Stimulated activated CD4-positive, alpha-beta T cell treated with anti-CD3 and anti-CD28 coated beads, Interleukin-12 subunit alpha, Interleukin-12 subunit beta, amount 100 ng/mL, for 24 hours (primary cell): ENCODE data around the gene HCRTR2.
"Not testable (repeated sequence)": the region's sequence is repeated elsewhere in the genome, so short reads cannot be mapped to it uniquely, and the experiment has no call there.

Experiments
- DNase-seq, 2 experiments: peaks; one replicate each; pipeline ENCODE4 v3.0.0-alpha.2; 2020; ENCODE audit warnings: low read depth in 2 of 2

HCRTR2 gene

DNA sequence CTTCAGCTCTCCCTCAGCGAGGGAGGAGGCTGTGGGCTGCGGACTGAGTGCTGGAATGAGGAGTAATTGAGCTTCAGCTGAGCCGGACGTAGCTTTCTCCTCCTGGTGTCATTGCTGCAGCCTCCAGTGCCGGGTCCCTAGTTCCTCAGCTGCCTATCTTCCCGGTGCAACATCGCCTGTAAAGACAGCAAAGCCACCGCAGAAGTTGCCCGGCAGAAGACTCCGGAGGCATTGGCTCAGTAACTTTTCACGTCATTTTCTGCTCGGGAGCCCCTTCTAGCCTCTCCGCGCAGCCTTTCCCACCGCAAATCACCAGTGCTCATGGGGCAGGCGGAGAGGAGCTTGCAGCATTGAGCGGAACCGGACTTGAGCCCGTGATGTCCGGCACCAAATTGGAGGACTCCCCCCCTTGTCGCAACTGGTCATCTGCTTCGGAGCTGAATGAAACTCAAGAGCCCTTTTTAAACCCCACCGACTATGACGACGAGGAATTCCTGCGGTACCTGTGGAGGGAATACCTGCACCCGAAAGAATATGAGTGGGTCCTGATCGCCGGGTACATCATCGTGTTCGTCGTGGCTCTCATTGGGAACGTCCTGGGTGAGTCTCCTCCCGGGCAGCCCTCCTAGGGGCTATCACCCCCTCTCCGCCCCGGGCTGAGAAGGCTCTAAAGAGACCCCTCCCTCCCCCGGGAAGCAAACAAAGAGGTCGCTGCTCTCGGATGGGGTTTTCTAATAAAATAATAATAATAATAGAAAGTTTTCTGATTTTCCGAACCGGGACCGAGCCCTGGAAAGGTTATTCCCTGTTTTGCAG lies at the start of gene HCRTR2:
TSS of gene HCRTR2 (plus strand) at position 305 of the 816 bp plus-strand sequence. CDS start at position 378, 73 bp downstream.
- DNase-seq: no peak

DNA sequence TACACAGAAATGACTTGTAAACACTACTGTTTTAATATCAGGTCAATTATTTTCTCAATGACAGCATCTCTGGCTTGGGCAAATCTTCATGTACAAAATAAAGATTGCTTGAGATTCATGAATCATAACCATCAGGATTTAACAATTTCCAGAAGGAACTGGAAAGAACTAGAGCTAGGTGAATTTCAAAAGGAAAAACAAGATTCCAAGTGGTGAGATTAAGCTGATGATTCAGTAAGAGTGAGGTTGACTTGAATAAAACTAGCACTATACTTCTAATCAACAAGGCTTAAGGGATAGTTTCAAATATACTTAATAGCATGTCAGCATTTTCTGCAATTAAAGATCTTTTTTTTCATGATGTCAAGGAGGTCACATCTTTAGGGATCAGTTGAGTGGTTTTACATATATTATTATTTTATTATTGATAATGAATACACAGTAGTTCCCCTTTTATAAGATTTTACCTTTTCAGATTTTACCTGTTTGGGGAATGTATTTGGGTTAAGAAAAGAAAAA lies 43.5 kb upstream of the HCRTR2 start:
- no peak for DNase-seq

DNA sequence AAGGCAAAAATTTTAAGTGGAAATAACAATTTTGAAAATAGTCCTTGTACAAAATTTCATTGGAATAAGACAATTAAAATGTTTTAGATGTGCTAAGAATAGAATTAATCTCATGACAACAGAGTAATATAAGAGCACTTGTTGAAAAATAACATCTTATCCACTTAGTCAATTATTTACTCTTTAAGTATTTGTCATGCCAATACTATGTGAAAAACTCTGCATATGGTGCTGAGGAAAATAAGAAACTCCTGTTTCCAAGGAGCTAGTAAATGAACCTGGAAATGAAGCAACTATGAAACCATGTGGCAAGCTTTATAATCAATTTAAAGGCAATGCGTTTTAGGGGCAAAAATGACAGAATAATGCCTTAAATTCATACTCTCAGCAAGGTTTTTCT lies 42.7 kb upstream of the HCRTR2 start:
- DNase-seq: no peak

DNA sequence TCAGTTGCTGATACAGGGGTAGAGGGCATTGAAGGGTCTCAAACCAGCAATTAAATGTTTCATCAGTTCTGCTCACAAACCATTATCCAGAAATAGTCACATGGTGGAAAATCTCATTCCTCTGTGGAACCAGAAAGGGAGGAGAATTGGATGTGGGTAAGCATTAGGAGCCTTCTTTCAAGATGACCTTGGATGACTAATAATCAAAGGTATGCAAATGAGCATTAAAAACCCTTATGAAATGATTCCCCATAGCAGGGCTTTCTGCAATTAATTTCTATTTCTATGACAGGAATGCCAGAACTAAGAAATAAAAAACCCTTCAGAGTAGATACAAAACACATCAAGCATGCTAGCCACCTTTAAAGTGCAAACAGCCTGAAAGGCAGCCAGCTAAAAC lies 37.4 kb upstream of the HCRTR2 start:
- no peak for DNase-seq

DNA sequence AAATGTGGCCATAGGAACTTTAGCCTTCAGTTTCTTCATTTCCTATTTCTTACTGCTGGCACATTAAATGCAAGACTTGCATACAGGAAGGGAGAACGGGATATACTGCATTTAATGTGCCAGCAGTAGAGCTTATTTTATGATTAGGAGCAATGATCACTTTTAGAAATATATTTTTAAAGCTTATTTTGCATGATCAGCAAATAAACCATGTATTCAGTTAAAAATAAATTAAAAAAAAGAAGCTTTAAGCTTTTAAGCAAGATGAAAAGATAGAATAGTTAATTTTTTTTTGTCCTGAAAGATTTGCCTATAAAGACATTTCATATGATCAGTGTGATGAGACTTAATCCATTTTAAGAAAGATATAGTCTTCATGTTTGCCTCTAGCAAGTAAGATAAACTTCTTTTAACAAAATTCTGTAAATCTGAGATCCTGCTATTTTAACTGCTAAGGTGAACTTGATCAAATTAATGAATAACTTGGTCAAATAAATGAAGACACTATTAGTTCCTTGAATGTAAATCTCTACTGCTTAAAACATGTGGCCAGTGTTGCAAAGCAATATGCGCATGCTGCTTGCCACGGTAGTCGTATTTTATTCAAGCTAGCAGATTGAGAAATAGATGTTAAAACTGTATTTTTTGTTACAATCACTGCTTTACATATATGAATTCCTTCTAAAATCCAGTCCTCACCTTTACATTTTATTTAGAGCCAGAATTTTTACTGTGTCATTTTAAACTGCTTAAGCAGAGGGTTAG lies 36.2 kb upstream of the HCRTR2 start:
- DNase-seq: no peak

DNA sequence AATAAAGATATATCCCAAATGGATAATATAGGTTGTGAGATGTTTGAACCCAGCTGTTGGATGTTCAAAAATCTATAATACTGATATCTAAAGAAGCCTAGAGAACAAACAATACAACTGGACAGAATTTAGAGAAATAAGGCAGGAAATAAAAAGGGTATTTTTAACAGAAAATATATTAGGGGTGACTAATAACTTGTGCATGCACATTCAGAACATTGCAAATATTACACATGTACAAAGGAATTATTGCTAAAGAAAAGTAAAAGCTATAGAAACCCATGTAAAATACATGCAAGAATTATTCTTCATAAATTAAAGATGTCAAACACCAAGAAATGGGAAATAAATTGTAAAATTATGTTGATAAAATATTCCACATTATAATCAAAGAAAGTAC lies 32.7 kb upstream of the HCRTR2 start:
- DNase-seq: no peak

DNA sequence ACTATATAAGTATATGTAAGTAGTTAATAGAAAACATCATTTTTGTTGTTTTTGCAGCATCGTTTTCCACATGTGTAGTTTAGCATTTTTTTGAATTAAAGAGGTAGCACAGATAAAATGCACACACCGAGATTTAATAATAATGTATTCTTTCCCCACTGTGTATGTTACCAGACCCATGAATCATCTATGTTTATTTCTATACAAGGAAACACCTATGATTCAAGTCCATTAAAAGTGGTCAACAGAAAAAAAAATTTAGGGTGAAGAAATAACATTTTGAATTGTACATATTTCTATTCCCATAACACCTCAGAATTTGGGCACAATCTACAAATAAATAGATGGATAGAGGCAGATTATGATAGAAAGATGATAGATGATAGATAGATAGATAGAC lies 31.7 kb upstream of the HCRTR2 start:
- DNase-seq: no peak

DNA sequence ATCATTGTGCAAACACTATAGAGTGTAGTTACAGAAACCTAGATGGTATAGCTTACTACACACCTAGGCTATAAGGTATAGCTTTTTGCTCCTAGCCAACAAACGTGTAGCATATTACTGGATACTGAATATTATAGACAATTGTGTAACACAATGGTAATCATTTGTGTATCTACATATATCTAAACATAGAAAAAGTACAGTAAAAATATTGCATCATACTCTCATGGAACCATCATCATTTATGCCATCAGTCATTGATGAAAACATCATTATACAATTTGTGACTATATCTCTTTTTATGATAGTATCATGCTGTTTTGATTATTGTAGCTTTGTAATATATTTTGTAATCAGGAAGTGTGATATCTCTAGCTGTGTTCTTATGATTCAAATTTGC lies 21.0 kb upstream of the HCRTR2 start:
- no peak for DNase-seq

DNA sequence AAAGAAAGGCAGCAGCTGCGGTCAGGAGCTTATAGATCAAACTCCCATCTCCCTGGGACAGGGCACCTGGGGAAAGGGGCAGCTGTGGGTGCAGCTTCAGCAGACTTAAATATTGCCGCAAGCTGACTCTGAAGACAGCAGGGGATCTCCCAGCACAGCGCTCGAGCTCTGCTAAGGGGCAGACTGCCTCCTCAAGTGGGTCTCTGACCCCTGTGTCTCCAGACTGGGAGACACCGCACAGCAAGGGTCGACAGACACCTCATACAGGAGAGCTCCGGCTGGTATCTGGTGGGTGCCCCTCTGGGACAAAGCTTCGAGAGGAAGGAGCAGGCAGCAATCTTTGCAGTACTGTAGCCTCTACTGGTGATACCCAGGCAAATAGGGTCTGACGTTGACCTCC lies 15.5 kb upstream of the HCRTR2 start:
- not testable (repeated sequence) for DNase-seq

DNA sequence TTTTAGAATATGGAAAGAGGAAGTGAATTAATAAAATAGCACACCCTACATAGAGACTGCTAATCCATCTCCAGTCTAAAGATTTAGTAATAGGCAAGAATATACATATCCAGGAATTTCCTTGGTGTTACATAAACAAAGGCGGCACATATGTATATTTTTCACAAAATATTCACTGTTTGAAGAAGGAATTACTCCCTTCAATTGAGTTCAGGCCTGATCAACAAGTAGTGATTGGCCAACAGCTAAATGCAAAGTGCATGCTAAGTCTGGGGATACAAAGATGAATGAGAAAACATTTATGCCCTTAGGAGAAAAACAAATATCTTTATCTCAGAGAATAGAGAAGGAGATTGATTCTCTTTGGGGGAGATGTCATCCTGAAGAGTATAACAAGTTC lies 6.5 kb upstream of the HCRTR2 start:
- no peak for DNase-seq

DNA sequence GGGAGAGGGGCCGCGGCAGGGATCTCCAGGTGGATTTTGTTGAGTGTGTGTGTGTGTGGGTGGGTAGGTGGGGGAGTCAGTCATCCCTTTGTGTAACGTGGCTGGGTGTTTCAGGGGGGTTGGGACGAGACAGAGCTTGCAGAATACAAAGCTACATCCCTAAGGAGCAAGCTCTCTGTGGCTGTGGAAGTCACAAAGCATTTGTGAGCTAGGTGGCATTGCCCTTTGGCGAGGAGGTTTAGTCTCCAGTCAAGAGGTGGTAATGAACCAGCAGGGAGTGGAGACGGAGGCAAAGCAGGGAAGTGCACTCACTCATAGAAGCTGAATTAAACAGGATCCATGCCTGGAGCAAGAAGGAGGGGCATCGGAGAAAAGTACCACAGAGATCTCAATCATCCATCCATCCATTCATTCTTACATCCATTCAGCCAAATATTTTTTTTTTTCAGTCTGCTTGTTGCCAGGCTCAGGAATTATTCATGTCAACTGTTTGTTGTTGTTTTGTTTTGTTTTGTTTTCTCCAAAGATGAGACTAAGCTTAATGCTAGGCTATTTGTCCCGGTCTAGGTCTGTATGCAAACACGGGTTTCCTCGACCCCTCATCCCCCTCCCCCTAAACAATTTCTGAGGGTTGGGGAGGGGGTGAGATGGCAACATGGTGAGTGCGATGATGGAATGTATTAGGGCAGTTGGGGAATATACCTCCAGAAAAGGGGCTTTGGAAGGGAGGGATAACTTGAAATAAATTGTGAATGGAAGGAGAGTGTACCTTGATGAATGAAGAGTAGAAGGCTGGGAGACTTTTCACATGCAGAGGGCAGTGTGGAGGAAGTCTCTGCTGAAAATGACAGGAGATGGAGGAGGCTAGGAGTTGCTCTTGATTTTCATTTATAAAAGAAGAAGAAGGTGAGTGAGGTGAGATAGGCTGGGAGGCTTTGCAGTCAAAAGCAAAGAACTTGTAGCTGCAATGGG lies 1.0 kb downstream of the HCRTR2 start:
- DNase-seq: no peak

DNA sequence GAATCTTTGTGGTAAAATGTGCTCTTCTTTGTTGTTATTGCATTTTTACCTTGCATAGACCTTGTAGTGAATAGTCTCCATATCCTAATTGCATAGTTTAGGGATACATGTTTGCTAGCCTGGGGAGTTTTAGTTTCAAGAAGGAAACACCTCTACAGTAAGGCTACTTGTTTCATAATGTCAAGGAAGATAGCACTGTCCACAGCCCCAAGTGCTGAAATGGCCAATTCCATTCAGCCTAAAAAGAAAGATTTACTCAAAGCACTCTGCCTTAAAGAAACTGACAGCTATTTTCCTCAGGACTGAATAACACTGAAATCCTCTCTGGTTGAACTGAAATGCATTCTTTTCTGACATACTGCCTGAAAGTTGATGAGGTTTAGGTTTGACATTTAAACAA lies 2.6 kb downstream of the HCRTR2 start:
- DNase-seq: no peak

DNA sequence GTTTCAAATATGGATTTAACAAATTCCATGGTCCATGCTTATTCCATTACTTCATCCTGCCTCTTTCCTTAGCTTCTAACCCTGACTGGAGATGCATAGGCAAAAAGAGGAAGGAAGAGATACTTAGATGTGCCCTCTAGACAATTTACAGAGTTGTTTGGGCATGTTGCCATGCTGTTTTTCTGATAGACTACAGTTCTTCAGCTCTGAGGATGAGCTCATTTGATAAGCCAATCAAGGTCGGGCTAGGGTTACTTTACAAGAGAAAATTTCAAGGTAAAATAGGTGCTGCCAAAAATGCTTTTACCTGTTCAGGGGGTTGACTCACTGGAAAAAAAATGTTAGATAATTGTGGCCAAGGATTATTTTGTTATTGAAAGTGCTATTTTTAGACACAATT lies 5.9 kb downstream of the HCRTR2 start:
- DNase-seq: no peak

DNA sequence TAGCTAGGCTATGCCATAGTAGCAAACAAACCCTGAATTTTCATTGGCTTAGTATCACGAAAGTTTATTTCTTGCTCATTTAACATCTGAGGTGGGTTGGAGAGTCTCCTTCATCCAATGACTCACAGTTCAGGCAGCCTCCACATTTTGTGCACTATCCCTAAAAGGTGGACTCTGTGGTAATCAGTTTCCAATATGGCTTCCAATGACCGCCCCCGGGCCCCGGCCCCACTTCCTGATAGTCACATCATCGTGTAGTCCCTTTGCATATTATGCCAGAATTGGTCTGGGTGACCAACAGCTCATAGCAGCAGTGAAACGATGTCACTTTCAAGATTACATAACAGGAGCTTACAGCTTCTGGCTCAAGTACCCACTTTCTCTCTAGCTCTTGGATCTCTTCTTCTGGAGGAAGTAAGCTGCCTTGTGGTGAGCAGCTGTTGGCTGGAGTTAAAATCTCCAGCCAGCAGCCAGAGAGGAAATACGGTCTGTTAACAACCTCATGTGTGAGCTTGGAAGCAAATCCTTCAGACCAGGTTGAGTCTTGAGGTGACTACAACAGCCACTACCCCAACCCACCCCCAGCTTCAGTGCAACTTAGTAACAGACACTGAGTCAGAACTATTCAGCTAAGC lies 7.8 kb downstream of the HCRTR2 start:
- DNase-seq: no peak

DNA sequence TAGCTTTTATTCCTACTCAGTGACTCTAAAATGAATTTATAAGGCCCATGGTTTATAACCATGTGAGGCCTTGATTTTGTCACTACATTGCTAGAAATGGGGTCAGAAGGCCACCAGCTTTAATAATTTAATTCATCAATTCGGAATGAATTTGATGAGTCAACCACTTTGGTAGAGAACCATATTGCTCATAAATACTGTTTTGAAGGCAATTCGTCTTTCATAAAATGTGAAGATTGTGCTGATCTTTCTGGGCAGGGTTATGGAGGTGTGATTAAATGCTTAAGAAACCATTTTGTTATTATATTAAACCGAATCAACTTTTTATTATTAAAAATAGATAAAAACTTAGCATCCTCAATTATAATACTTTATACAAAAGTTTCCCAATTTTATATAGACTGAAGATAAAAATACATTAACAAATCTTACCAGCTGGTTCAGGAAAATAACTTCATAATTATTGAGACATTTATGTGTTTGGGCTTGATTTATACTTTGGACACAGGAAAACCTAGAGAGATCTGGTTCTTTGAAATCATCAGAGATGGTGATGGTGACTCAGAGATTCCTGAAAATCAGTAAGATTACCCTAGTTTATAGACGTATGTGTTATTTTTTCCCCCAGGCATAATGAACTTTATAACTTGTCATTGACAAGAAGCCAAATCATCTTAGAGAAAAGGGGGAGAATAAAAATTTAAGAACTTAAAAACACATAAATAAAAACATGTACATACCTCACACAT lies 10.6 kb downstream of the HCRTR2 start:
- no peak for DNase-seq

DNA sequence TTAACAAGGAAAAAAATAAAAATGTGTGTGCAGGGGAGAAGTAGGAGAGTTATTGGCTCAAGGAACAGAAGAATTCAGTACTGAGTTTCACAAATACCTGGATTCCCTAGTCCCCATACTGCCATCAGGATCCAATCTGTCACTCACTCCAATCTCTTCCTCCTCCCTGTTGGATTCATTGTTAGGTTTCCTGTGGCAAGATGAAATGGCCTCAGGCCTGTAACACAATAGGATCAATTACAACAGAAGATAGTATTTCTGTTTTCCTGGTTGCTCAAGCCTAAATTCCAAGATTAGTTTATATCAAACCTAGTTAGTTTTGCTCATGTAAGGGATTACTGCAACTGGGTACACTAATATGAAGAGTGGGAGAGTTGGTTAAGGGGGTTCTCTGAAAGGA lies 24.4 kb downstream of the HCRTR2 start:
- no peak for DNase-seq

DNA sequence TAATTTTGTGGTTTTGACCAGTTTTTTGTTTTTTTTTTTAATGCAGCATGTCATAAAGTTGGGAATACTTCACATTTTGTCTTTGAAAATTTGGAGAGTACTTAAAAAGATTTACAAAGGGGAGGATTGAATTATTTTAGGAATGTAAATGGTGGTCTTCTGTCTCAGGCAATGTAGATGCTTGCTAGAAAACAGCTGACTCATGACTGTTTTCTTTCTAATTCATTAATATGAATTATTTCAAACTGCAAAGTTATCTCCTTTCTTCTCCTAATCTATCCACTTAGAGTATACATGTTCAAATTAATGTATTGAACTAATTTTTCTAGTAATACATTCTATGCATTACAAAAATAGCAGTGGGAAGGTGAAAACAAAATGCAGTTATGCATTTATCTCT lies 24.9 kb downstream of the HCRTR2 start:
- no peak for DNase-seq

DNA sequence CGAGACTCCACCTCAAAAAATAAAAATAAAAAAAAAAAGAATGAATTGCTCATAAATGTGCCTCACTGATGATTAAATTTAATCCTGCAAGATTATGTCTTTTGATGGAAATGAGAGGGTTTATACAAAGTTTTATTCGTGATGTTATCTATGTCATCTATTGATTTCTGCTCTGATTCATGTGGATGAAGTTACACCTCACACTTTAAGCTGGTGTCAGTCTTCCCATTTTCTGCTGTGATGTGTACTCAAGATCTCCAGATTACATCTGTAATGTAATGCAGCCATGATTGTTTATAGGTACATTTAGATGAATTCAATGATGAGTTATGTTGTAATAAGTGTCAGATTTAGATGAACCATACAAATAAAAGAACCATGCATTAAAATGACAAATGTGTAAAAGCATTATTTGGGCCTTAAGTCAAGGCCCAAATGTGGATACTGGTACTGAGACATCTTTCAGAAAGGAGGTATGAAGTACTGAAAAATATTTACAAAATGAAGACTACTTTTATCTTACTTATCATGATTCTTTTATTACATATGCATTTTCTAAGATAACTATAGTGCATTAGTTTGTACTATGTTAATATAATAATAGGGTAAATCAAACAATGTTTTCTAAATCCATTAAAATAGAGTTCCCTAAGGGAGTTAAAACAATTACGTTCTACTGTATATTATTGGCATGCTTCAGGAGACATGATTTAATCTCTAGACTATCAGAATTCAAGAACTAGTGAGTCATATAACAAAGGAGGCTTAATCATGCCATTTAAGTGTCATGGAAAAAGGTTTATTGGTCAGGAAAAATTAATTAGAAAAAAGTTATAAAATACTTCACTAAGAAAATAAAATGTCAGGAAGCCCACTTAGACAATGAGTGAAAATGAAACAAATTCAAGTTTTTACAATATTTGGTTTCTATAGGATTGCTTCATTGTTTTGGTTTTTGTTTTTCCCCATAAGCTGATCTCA lies 34.5 kb downstream of the HCRTR2 start:
- DNase-seq: no peak

DNA sequence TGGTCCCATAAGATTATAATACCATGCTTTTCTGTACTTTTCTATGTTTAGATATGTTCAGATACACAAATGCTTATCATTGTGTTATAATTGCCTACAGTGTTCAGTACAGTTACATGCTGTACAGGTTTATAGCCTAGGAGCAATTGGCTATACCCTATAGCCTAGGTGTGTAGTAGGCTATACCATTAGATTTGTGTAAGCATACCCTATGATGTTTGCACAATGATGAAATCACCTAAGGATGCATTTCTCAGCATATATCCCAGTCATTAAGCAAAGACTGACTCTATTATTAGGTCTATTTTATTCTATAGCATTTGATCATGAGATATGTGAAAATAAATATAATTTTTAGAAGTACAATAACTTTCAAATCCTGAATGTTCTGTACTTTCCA lies 36.6 kb downstream of the HCRTR2 start:
- DNase-seq: no peak
